Brain microvascular endothelial cell (primary cell): ENCODE measurements around the gene PPP1R3E.

Experiments
- DNase-seq: peaks from one replicate; pipeline ENCODE4 v3.0.0-alpha.2; 2020
- H3K27ac ChIP-seq: fragments of 250-450 bp; sonication (Bioruptor Pico); 2 replicates; pipeline ENCODE4 v1.5.1; 2020; ENCODE audit warnings: mild to moderate bottlenecking, moderate library complexity
- H3K27me3 ChIP-seq: fragments of 250-450 bp; sonication (Bioruptor Pico); replicated peaks from 2 replicates; pipeline ENCODE4 v1.5.1; 2020; ENCODE audit warnings: mild to moderate bottlenecking
- H3K36me3 ChIP-seq: fragments of 250-450 bp; sonication (Bioruptor Pico); replicated peaks from 2 replicates; pipeline ENCODE4 v1.5.1; 2020; ENCODE audit warnings: mild to moderate bottlenecking
- H3K4me3 ChIP-seq: 2 replicates; pipeline ENCODE4 v1.5.1; 2011; ENCODE audit warnings: low read depth, mild to moderate bottlenecking, control low read depth, low read length, moderate library complexity
- in situ Hi-C: cut with HindIII; loops from 2 replicates; pipeline ENCODE4 v1.10.0; 2017; ENCODE audit warnings: low sequenced_read_pairs, low pct_ligation_motif_present
- TF ChIP-seq, protein P1 (sequence below): IDR thresholded peaks from 2 replicates; pipeline ENCODE4 v1.5.1; 2011; ENCODE audit warnings: low read depth, mild to moderate bottlenecking, moderate library complexity, low read length, control low read depth, inconsistent platforms; ENCODE audit errors: missing control alignments

The PPP1R3E gene

DNA sequence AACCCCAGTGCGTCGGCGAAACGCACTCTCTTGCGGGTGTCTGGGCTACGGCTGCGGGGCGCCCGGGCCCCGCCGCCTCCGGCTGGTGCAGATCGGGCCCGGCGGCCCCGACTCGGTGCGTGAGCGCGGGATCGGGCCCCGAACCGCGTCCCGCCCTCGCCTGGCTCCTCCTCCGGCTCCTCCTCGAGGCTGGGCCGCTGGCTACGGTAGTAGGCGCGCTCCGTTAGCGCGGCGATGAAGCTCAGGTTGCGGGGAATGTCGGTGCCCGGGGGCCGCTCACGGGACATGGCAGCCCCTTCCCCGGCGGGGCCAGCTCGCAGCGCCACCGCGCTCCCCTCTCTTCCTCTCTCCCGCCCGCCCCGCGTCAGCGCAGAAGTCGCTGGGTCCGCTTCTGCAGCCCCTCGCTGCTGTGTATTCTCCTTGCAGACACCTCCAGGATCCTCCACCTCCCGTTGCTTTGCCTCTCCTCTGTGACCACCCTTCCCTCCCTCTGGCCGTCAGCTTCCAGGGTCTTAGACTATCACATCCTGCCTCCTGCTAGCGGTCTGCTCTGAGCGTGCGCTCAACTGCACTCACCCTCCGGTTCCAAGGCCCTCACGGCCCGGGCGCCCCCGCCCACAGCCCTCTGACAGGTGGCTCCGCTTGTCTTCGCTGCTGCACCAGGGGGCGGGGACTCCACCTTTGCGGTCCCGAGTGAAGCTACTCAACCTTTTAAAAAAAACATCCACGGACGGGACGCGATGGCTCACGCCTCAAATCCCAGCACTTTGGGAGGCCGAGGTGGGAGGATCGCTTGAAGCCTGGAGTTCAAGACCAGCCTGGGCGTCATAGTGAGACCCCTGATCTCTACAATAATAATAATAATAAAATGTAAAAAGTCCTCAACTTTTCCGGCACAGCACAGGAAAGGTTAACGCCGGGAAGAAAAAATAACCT, at the start of gene PPP1R3E:
Gene PPP1R3E, minus strand, starts transcription at position 570 of the 936 bp plus-strand sequence. Its CDS starts 283 bp downstream, at position 287.
- in situ Hi-C loops = no loop called here
- no peak for DNase-seq
- Histone ChIP-seq H3K36me3 (no peaks in the 10 kb centered on the region), H3K4me3 (peak within 1 kb of the TSS; percentile 68), H3K27ac (peak within 1 kb of the TSS; percentile 33), H3K27me3 (no peaks in the 10 kb centered on the region)
- TF ChIP-seq, protein P1, sequence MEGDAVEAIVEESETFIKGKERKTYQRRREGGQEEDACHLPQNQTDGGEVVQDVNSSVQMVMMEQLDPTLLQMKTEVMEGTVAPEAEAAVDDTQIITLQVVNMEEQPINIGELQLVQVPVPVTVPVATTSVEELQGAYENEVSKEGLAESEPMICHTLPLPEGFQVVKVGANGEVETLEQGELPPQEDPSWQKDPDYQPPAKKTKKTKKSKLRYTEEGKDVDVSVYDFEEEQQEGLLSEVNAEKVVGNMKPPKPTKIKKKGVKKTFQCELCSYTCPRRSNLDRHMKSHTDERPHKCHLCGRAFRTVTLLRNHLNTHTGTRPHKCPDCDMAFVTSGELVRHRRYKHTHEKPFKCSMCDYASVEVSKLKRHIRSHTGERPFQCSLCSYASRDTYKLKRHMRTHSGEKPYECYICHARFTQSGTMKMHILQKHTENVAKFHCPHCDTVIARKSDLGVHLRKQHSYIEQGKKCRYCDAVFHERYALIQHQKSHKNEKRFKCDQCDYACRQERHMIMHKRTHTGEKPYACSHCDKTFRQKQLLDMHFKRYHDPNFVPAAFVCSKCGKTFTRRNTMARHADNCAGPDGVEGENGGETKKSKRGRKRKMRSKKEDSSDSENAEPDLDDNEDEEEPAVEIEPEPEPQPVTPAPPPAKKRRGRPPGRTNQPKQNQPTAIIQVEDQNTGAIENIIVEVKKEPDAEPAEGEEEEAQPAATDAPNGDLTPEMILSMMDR = no peak

DNA sequence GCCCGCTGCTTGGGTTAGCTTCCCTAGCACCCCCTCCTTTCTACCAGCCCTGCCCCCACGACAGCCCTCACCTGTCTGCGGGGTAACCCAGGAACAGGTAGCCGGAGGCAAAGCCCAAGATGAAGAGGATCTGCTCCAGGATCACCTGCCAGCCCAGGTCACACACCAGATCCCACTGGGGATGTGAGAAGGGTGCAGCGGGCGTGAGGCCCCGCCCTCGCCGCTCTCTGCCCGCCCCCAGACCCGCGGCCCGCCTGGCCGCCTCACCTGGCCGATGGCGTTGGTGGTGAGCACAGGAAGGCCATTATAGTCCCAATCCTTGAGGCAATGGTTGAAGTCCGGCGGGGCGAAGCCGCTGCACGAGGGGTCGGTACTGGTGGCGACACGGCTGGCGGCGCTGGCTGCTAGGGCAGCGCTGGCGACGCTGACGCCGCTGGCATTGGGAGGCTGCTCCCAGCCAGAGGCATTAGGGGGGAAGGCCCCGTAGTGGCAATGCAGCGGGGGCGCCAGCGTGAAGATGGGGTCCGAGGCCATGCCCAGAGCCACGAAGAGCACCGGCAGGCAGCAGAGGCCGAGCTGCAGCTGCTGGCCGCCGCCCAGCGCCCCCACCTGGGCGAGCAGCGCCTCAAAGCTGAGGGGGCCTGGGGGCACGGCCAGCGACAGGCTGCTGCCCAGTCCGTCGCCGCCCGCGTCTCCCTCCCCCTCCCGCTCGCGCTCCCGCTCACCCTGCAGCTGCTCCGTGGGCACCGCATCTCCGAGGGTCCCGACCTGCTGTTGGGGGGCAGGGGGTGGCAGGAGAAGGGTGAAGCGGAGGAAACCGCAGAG, 49.2 kb upstream of the PPP1R3E start:
- in situ Hi-C loops = no loop called here
- H3K27ac ChIP-seq = no peak overlapping the region
- no peak for DNase-seq
- H3K36me3 ChIP-seq = no peaks in the 10 kb centered on the region
- TF ChIP-seq, protein P1 = no peak
- H3K4me3 ChIP-seq = peak overlapping the region; percentile 72
- H3K27me3 ChIP-seq = no peaks in the 10 kb centered on the region

DNA sequence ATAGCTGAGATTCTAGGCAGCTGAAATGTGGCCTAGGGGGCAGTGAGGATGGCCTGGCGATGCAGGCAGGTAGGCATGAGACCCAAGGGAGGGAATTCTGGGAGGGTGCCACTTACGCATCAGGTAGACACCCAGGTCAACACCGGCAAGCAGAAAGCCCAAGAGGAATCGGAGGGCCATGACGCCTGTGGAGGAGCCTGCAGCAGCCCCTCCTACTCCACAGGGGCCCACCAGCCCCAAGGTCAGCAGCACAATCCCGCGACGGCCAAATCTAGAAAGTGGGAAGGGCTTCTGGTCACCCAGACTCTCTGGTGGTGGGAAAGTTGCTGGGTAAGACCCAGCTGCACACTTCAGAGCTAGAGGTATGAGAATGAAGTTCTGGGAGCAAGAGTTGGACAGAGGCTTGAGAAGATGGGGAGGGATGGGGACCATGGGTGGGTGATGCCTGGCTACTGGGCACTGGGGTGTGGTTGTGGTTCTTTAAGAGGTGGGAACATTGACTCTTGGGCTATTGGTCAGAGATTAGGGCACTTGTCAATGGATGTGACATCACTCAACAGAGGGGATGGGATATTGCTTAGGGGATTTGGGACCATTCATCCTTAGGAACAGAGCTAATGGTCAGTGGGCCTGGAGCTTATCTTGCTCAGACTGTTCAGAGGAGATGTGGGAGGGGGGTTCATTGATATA, 46.6 kb upstream of the PPP1R3E start:
- in situ Hi-C loops = no loop called here
- TF ChIP-seq, protein P1 = no peak
- Histone ChIP-seq H3K36me3 (no peaks in the 10 kb centered on the region), H3K4me3 (no peak overlapping the region), H3K27me3 (no peaks in the 10 kb centered on the region), H3K27ac (no peak overlapping the region)
- DNase-seq = no peak

GRCh38 chr14:23348297-23348655, 45.6 kb upstream of the PPP1R3E start:
- DNase-seq = no peak
- TF ChIP-seq, protein P1 = no peak
- Histone ChIP-seq H3K4me3 (no peak overlapping the region), H3K36me3 (no peaks in the 10 kb centered on the region), H3K27ac (no peak overlapping the region), H3K27me3 (no peaks in the 10 kb centered on the region)
- in situ Hi-C loops = no loop called here

- H3K4me3 ChIP-seq = no peak overlapping the region
- in situ Hi-C loops = no loop called here
- H3K27ac ChIP-seq = no peak overlapping the region
- no peaks in the 10 kb centered on the region for H3K27me3 ChIP-seq
- no peaks in the 10 kb centered on the region for H3K36me3 ChIP-seq
- DNase-seq = no peak
- TF ChIP-seq, protein P1 = no peak
Measured at GRCh38 chr14:23347406-23348296, 45.0 kb upstream of the PPP1R3E start.
